Activated CD8-positive, alpha-beta memory T cell treated with anti-CD3 and anti-CD28 coated beads, Interleukin-2, amount 50 U/mL, for 1 hour (primary cell): ENCODE data around the gene DUSP8.

Source experiments
- DNase-seq: peaks from one replicate; pipeline ENCODE4 v3.0.0-alpha.2; 2020; ENCODE audit errors: extremely low read depth

DUSP8 gene

GRCh38 chr11:1532014-1532586, 40.0 kb downstream of the DUSP8 start:
- DNase-seq = no peak

GRCh38 chr11:1531449-1532013, 40.5 kb downstream of the DUSP8 start:
- DNase-seq = no peak

- DNase-seq = no peak
These were observed 41.2 kb downstream of the DUSP8 start for GRCh38 chr11:1530686-1531448.

GRCh38 chr11:1529774-1530173, 42.3 kb downstream of the DUSP8 start:
- DNase-seq = no peak

GRCh38 chr11:1529286-1529685, 42.8 kb downstream of the DUSP8 start:
- no peak for DNase-seq

- no peak for DNase-seq
These were observed 43.4 kb downstream of the DUSP8 start for GRCh38 chr11:1528710-1529109.

- DNase-seq = no peak
These were observed 45.3 kb downstream of the DUSP8 start for GRCh38 chr11:1526785-1527184.

- no peak for DNase-seq
These were observed 48.3 kb downstream of the DUSP8 start for GRCh38 chr11:1523779-1524178.

- no peak for DNase-seq
These were observed 49.0 kb downstream of the DUSP8 start for GRCh38 chr11:1523077-1523476.

GRCh38 chr11:1522081-1522424, 50.0 kb downstream of the DUSP8 start:
- no peak for DNase-seq

GRCh38 chr11:1521382-1522080, 50.5 kb downstream of the DUSP8 start:
- DNase-seq = no peak

- no peak for DNase-seq
These were observed 51.3 kb downstream of the DUSP8 start for GRCh38 chr11:1520663-1521267.

GRCh38 chr11:1520209-1520662, 51.8 kb downstream of the DUSP8 start:
- DNase-seq = no peak

GRCh38 chr11:1519028-1520010, 52.8 kb downstream of the DUSP8 start:
- DNase-seq = no peak

GRCh38 chr11:1518301-1518700, 53.8 kb downstream of the DUSP8 start:
- no peak for DNase-seq

- no peak for DNase-seq
These were observed 54.7 kb downstream of the DUSP8 start for GRCh38 chr11:1517117-1518005.

- DNase-seq = no peak
These were observed 55.6 kb downstream of the DUSP8 start for GRCh38 chr11:1516273-1517067.

- DNase-seq = peak; percentile 10
These were observed 56.7 kb downstream of the DUSP8 start for GRCh38 chr11:1515082-1516060.
